Muscle layer of colon (tissue), 2 donors: ENCODE data around the gene ERCC2.
A peak's percentile ranks its signal among the peaks of the same experiment; 100 is the strongest.
"Not testable (repeated sequence)": the region's sequence is repeated elsewhere in the genome, so short reads cannot be mapped to it uniquely, and the experiment has no call there.

Experiments
- H3K27ac ChIP-seq: one replicate; pipeline ENCODE4 v1.7.0; 2013; ENCODE audit warnings: low read depth, mild to moderate bottlenecking, low read length, moderate library complexity
- H3K27me3 ChIP-seq, 2 donors: one replicate each; pipeline ENCODE4 v1.7.0; 2013; ENCODE audit warnings: low read length in 2 of 2, mild to moderate bottlenecking in 2 of 2; ENCODE audit not compliant: insufficient read depth in 2 of 2, control insufficient read depth in 1 of 2
- H3K36me3 ChIP-seq: one replicate; pipeline ENCODE4 v1.7.0; 2013; ENCODE audit warnings: mild to moderate bottlenecking, low read length; ENCODE audit not compliant: insufficient read depth
- H3K4me1 ChIP-seq: one replicate; pipeline ENCODE4 v1.7.0; 2013; ENCODE audit warnings: mild to moderate bottlenecking, low read length; ENCODE audit not compliant: insufficient read depth
- H3K4me3 ChIP-seq, 2 donors: one replicate each; pipeline ENCODE4 v1.7.0; 2013; ENCODE audit warnings: low read length in 2 of 2, low read depth in 1 of 2, mild to moderate bottlenecking in 1 of 2, moderate library complexity in 1 of 2
- H3K9ac ChIP-seq: one replicate; pipeline ENCODE4 v1.7.0; 2013; ENCODE audit warnings: low read length
- H3K9me3 ChIP-seq: one replicate; pipeline ENCODE4 v1.7.0; 2013; ENCODE audit warnings: mild to moderate bottlenecking, low read length
- donor health status: abdominal sarcoma.
- donor health status: Adenocarcinoma of cecum.

Gene ERCC2

DNA sequence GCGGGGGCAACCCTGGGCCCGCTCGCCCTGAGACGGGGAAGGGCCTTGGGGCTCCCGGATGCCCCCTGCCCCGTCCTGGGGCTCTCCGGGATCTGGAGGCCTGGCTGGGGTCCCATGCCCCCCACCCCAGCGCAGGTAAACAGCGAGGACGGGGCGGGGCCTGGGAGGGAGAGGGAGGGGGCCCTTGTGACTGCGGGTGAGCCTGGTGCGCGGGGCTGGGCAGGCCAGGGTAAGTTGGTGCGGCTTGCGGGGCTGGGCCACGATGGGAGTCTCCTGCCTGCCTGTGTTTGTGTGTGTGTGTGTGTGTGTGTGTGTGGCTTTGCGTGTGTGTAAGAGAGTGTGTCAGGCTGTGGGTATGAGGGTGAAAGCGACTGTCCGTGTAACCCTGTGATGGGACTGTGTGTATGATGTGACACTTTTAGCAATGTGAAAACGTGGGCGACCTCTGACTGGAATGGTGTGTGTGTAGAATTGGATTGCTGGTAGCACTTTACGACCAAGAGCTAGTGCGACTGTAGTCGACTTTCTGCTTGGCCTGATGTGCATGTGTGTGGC is 29.4 kb downstream of the ERCC2 start:
- Histone ChIP-seq H3K9ac (no peak overlapping the region), H3K9me3 (no peaks in the 10 kb centered on the region), H3K4me3 (no peak overlapping the region), H3K27ac (no peak overlapping the region), H3K4me1 (no peaks in the 10 kb centered on the region), H3K36me3 (no peaks in the 10 kb centered on the region), H3K27me3 (peaks cover 16 to 25% of the 10 kb centered on the region in 2 donors)

DNA sequence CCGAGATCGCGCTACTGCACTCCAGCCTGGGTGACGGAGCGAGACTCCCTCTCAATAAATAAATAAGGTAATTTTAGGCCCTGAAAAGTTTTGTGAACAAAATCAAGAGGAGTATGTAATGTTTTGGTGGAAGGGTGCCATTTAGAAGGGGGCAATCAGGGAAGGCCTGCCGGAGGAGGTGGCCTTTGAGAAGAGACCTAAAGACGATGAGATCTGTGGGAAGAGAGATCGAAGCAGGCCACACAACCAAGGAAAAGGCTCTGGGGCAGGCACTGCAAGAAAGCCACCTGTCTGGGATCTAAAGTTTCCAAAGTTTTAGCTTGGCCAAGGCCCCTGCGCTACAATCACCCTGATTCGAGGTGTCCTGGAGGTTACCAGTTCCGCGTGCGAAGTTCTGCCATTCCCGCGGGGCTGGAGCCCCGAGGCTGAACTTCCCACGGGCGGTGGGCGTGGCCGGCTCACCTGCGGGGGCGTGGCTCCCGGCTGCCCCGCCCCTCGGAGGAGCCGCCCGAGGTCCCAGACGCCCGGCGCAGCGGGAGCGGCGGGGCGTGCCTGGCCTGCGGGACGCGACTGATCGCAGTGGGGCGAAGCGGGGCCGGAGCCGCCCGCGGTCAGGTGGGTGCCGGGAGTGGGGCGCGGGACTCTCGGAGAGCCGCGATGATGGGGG is 30.0 kb downstream of the ERCC2 start, which contains the start of gene KLC3:
KLC3 (plus strand) TSS at position 519 of the 667 bp plus-strand sequence. CDS start 4,792 bp downstream, outside the sequence.
- Histone ChIP-seq H3K4me3 (no peak within 1 kb of the TSS), H3K36me3 (no peaks in the 10 kb centered on the region), H3K27me3 (peaks cover 16 to 20% of the 10 kb centered on the region in 2 donors), H3K9me3 (no peaks in the 10 kb centered on the region), H3K4me1 (no peaks in the 10 kb centered on the region), H3K9ac (no peak within 1 kb of the TSS), H3K27ac (no peak within 1 kb of the TSS)

DNA sequence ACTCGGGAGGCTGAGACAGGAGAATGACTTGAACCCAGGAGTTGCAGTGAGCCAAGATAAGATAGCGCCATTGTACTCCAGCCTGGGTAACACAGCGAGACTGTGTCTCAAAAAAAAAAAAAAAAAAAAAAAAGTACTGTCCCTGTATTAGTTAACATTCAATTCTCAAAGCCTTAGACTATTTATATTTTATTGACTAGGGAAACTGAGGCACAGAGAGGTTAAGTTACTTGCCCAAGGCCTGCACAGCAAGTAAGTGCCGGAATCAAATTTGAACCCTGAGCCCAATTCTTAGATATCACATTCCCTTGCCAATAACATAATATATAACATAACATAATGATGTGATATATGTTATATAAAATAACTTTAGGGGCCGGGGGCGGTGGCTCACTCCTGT is 30.7 kb downstream of the ERCC2 start:
- Histone ChIP-seq H3K27me3 (peaks cover 16 to 18% of the 10 kb centered on the region in 2 donors), H3K9me3 (no peaks in the 10 kb centered on the region), H3K4me1 (no peaks in the 10 kb centered on the region), H3K36me3 (no peaks in the 10 kb centered on the region), H3K27ac (no peak overlapping the region), H3K9ac (no peak overlapping the region), H3K4me3 (no peak overlapping the region)

DNA sequence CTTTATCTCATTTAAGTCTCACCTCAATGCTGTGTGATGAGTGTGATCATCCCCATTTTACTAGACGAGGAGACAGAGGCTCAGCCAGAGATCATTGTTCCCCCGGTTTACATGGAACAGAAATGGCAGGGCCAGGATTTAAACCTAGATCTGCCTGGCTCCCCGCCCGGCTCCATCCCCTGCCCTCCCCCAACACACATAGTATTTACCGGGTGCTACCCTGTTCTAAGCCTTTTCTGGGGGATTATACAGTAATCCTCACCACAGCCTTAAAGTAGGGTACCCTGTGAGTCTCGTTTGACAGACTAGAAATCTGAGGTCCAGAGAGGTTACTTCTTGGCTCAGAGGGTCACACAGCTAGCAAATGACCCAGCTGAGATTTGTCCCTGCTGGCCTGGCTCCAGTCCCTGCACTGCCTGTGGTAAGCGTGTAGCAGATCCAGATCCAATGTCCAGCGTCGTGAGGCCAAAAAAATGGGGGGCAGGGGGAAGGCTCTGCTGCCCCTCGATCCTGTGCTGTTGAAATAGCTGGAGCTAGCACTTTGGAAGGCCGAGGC is 33.6 kb downstream of the ERCC2 start:
- Histone ChIP-seq H3K9me3 (no peaks in the 10 kb centered on the region), H3K27ac (no peak overlapping the region), H3K9ac (no peak overlapping the region), H3K36me3 (no peaks in the 10 kb centered on the region), H3K4me1 (no peaks in the 10 kb centered on the region), H3K27me3 (peaks cover 15 to 18% of the 10 kb centered on the region in 2 donors), H3K4me3 (no peak overlapping the region)

DNA sequence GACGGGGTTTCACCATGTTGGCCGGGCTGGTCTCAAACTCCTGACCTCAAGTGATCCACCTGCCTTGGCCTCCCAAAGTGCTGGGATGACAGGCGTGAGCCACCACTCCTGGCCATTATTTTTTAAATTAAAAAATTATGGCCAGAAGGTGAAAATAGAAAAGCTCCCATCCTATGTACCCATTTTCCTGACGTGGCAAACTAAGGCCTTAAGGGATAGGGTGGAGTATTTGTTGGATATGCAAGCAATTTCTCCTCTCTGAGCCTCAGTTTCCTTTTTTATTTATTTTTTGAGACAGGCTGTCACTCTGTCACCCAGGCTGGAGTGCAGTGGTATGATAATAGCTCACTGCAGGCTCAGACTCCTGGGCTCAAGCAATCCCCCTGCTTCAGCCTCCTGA is 35.5 kb downstream of the ERCC2 start:
- H3K27me3 ChIP-seq, H3K9me3 ChIP-seq, H3K27ac ChIP-seq, H3K4me3 ChIP-seq, H3K9ac ChIP-seq, H3K36me3 ChIP-seq, H3K4me1 ChIP-seq: not testable (repeated sequence)

DNA sequence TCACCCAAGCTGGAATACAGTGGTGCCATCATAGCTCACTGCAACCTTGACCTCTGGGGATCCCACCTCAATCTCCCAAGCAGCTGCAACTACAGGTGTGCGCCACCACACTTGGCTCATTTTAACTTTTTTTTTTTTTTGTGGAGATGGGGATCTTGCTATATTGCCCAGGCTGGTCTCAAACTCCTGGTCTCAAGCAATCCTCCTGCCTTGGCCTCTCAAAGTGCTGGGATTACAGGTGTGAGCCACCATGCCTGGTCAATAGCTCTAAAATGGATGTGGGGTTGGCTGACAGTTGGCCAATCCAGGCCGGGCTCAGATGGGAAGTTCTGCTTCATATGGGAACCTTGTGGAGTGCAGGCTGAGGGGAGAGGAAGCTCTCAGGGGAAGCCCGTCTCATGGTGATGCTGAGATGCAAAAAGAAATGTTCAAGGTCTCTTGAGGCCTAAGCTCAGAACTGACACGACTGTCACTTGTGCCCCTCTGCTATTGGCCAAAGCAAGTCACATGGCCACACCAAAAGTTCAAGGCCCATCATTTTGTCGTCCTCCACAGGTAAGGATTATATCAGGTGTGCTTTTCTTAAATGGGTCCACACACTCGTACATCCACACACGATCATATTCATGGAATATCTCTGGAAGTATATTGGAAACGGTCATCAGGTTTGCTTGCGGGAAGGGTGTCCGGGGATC is 36.6 kb downstream of the ERCC2 start:
- Histone ChIP-seq H3K9me3 (no peaks in the 10 kb centered on the region), H3K4me1 (no peaks in the 10 kb centered on the region), H3K27ac (no peak overlapping the region), H3K36me3 (no peaks in the 10 kb centered on the region), H3K4me3 (no peak overlapping the region), H3K27me3 (no peaks in the 10 kb centered on the region), H3K9ac (no peak overlapping the region)

DNA sequence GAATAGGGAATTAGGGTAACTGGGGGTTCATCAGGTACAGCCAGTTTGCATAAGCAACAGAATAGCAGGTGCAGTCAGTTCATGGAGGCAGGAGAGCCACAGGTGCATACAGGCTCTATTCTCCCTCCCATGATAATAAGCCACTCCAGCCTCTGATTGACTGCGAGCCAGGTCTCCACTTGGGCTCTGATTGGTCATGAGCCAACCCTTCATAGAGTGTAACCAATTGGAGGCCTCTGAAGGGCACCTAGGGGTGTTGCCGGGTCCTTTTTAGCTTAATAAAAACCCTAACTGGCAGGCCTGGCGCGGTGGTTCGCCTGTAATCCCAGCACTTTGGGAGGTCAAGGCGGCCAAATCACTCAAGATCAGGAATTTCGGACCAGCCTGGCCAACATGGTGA is 39.0 kb downstream of the ERCC2 start:
- Histone ChIP-seq H3K27me3 (no peaks in the 10 kb centered on the region), H3K27ac (no peak overlapping the region), H3K9me3 (no peaks in the 10 kb centered on the region), H3K4me1 (no peaks in the 10 kb centered on the region), H3K36me3 (no peaks in the 10 kb centered on the region), H3K4me3 (no peak overlapping the region), H3K9ac (no peak overlapping the region)

DNA sequence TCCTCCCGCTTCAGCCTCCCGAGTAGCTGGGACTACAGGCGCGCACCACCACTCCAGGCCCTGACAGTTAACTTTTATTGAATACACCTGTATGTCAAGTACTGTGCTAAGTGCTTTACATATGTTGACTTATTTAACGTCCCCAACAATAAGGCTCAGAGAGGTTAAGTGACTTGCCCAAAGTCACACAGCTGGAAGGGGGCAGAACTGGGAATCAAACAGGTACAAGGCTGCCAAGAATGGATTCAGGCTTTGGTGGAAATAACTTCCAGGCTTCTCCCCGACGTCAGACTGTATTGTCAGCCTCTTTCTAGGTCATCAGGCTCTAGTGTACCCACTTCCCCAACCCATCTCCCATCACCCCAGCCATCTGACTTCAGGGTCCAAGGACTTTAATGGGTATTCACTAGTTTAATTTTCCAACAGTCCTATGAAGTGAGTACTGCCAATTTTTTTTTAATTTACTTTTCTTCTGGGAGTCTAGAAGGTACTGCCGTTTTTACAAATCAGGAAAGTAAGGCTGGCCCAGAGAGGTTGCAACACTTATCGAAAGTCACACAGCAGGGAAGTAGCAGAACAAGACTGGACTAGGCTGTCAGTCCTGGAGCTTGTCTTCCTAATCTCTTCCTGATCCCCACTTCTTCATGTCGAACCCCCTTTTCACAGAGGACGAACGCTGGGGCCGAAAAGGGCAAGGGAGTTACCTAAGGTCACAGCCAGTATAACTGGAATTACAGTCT is 42.8 kb downstream of the ERCC2 start:
- no peak overlapping the region for H3K9ac ChIP-seq
- no peaks in the 10 kb centered on the region for H3K9me3 ChIP-seq
- H3K4me3 ChIP-seq: no peak overlapping the region
- H3K36me3 ChIP-seq: no peaks in the 10 kb centered on the region
- peaks cover 11% of the 10 kb centered on the region for H3K4me1 ChIP-seq
- peaks cover 0 to 14% of the 10 kb centered on the region in 2 donors for H3K27me3 ChIP-seq
- H3K27ac ChIP-seq: no peak overlapping the region

DNA sequence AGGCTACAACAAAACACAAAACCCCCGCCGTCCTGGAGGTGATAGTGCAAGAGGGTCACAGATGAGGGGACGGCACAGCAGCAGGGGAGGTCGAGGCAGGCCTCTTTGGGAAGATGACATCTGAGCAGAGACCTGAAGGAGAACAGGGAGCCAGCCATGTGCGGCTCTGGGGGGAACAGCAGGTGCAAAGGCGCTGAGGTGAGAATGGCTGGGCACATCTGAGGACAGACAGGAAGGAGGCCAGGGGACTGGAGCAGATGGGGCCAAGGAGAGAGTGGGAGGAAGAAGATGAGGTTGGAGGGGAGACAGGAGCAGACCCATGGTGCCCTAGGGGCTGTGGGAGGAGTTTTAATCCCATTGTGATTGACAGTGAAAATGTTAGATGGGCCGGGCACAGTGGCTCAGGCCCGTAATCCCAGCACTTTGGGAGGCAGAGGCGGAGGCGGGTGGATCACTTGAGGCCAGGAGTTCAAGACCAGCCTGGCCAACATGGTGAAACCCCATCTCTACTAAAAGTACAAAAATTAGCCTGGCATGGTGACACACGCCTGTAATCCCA is 45.9 kb downstream of the ERCC2 start:
- Histone ChIP-seq H3K27ac (peak overlapping the region; percentile 82), H3K36me3 (no peaks in the 10 kb centered on the region), H3K4me3 (peak overlapping the region; percentile 48 to 55), H3K27me3 (peaks cover 0 to 15% of the 10 kb centered on the region in 2 donors), H3K9me3 (no peaks in the 10 kb centered on the region), H3K4me1 (peaks cover 11% of the 10 kb centered on the region), H3K9ac (peak overlapping the region; percentile 46)

DNA sequence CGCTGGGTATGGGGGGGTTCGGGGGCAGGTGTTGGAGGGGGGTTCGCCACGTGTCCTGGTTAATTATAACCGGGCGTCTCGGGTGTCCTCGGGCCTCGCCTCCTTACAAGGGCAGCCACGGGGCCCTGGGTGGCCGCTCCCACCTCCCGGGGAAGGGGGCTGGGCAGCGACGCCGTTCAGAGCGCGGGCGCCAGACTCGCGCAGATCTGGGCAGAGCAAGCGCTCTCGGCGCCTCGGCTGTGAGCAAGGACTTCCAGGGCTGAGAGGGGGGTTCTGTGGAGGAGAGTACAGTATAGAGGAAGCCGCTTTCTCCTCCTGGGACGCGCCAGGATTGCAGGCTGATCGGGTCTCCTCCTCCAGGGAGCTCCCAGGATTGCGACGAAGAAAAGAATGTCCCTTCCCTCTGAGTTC is 46.7 kb downstream of the ERCC2 start:
- Histone ChIP-seq H3K9me3 (no peaks in the 10 kb centered on the region), H3K9ac (peak overlapping the region; percentile 46), H3K36me3 (no peaks in the 10 kb centered on the region), H3K4me3 (peak overlapping the region; percentile 48 to 55), H3K27ac (peak overlapping the region; percentile 82), H3K4me1 (peaks cover 11% of the 10 kb centered on the region), H3K27me3 (peaks cover 0 to 15% of the 10 kb centered on the region in 2 donors)
